ENCODE results near the gene CD300C.
"Not testable (repeated sequence)": the region's sequence is repeated elsewhere in the genome, so short reads cannot be mapped to it uniquely, and the experiment has no call there.

CD300C gene

DNA sequence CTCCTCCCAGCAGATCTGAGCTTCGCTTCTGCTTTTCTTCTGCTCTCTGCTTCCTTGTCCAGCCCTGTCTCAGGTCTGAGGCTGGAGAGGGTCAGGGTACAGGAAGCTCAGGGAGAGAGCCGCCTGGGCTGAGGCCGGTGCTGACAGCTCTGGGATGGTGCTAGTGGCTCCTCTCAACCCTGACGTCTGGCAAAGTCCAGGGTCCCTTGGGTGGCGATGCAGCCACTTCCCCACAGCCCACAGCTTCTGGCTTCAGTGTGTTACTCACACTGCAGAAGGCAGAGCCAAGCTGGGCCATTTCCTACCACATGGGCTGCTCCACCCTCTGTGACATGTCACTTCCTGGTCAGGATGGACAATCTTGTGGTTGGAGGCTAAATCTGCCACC, at the start of gene CD300C:
CD300C (minus strand) TSS at position 273 of the 388 bp plus-strand sequence. CDS start 333 bp downstream, outside the sequence.
- no peak for DNase-seq (ENCODE audit: low read depth in 2 of 2)

GRCh38 chr17:74595037-74595750, 49.3 kb upstream of the CD300C start:
- DNase-seq (ENCODE audit: low read depth in 2 of 2): no peak

DNA sequence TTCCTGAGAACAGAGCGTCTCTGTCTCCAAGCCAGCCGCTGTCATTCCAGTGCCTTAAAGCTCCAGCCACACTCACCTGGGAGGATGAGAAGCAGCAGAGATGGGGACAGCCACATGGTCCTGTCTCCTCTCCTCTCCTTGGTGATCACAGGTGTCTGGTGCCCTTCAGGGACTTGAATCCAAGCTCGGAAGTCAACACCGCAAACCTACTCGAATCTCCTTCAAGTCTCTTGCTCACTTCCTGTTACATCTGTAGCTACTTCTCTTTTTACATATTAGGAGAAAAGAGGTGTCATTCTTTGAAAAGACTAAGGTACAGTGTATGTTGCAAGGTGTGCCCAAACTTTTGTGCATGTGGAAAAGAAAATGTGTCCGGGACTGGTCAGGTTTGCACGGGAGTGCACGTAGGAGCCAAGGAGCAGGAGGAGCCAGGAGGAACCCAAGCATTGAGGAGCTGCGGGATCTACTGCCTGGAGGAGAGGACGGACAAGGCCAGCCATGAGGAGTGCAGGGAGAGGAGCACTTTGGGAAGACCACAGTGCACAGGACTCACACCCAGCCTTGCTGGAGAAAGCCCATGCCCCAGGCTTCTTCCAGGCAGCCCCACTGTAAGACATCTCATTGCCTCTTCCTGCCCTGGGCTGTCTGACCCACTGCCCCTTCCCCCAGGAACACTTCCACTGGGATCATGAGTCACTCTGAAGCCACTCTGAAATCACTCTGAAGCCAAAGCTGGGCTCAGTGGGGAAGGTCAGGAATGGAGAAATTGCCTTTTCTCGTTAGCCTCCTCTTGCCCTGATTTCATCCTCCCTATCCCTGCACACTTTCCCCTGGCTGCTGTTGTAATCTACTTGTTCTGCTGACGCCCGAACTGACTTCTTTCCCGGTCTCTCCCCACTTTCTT, 46.4 kb upstream of the CD300C start, which contains the start of gene CD300LD:
CD300LD (minus strand) TSS at position 197 of the 904 bp plus-strand sequence; CDS start at position 116, 81 bp downstream.
- DNase-seq (ENCODE audit: low read depth in 2 of 2): no peak

DNA sequence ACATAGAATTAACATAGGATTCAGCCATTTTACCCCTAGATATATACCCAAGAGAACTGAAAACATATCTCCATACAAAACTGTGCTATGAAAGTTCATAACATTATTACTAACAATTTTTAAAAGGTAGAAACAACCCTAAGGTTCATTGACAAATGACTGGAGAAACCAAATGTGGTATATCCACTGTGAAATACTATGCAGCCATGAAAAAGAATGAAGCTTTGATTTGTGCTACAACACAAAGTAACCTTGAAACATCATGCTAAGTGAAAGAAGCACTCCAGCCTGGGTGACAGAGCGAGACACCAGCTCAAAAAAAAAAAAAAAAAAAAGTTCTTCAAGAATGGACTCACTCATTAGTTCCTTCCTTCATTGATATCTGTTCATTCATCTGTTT, 45.6 kb upstream of the CD300C start:
- no peak for DNase-seq (ENCODE audit: low read depth in 2 of 2)

GRCh38 chr17:74585711-74586110, 39.8 kb upstream of the CD300C start:
- no peak for DNase-seq (ENCODE audit: low read depth in 2 of 2)

GRCh38 chr17:74584292-74585060, 38.6 kb upstream of the CD300C start:
- no peak for DNase-seq (ENCODE audit: low read depth in 2 of 2)

DNA sequence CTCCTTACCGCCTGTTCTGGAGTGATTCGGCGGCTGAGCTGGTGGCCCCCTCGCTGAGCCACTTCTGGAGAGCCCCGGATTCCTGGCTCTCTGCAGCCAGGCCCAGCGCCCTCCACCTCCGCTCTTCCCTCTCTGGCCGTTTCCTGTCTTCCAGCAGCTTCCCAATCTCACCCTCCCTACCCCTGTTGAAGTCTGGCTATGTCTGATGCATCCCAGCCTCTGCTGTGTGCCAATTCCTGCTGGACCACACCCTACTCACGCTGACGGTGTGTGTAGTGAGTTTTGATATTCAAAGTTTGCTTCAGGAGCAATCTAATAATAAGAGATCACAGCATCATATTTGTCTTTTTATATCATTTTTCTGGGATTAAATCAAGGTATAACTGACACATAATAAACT, 36.7 kb upstream of the CD300C start:
- no peak for DNase-seq (ENCODE audit: low read depth in 2 of 2)

GRCh38 chr17:74579900-74580299, 34.0 kb upstream of the CD300C start:
- DNase-seq (ENCODE audit: low read depth in 2 of 2): no peak

DNA sequence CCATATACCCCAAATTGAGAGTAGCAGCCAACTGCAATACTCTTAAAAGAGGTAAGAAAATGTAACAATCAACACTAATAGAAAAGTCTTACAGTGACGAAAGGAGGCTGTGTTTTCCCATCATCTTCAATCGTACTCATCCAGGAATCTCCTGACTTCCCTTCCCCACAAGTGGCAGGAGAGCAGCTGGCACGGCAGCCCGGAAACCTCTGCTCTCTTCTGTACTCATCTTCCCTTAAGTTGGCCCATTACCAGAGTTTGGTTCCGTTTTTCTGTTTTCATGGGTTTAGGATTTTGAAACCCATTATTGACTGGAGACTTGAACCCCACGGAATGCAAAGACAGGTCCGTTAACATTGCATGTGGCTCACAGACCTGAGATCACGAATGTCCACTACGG, 33.1 kb upstream of the CD300C start:
- no peak for DNase-seq (ENCODE audit: low read depth in 2 of 2)

DNA sequence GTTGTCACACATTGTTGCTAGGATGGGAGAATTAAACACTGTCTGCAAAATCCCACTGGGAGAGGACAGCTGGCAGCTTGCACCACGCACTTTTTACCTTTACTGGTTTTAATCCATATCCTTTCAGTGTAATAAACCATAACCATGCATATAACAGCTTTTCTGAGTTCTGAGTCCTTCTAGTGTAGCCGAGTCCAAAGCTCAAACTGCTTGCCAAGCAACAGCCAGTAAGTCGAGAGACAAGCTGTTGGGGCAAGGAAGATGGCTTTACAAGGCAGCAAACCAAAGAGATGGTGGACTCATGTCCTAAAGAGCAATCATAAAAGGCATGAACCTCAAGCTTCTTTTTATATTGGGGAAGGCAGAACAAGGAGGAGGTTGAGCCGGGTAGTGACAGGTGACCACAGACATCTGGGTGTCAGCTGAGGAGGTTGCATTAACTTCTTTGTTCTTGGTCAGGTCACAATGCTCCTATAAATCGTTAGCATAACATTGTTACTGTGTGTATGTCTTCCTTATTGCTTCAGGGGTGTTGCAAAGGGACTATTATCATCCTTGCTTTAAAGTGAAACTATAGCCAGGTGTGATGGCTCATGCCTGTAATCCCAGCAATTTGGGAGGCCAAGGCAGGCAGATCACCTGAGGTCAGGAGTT, 28.7 kb upstream of the CD300C start:
- DNase-seq (ENCODE audit: low read depth in 2 of 2): no peak

DNA sequence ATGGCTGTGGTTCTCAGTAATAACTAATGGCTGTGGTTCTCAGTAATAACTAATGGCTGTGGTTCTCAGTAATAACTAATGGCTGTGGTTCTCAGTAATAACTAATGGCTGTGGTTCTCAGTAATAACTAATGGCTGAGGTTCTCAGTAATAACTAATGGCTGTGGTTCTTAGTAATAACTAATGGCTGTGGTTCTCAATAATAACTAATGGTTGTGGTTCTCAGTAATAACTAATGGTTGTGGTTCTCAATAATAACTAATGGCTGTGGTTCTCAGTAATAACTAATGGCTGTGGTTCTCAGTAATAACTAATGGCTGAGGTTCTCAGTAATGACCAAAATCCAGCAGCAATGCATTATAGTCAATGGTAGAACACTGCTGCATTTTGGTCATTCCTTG, 27.7 kb upstream of the CD300C start:
- DNase-seq (ENCODE audit: low read depth in 2 of 2): not testable (repeated sequence)

DNA sequence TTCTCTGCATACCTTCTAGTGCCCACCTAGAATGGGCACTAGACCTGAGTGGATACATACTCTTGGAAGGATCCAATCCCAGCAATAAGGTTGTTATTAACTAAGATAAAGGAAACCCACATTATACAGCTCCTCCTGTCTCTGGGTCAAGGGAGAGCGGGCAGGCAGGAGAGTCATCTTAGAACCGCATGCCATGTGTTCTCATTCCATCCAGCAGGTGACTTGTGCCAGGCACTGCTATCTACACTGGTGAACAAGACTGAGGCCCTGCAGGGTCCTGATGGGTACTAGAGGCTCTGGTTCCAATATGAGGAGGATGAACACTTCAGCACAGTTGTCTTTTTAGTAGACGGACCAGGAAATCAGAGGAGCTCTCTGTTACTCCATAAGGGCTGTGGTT, 27.3 kb upstream of the CD300C start:
- no peak for DNase-seq (ENCODE audit: low read depth in 2 of 2)

DNA sequence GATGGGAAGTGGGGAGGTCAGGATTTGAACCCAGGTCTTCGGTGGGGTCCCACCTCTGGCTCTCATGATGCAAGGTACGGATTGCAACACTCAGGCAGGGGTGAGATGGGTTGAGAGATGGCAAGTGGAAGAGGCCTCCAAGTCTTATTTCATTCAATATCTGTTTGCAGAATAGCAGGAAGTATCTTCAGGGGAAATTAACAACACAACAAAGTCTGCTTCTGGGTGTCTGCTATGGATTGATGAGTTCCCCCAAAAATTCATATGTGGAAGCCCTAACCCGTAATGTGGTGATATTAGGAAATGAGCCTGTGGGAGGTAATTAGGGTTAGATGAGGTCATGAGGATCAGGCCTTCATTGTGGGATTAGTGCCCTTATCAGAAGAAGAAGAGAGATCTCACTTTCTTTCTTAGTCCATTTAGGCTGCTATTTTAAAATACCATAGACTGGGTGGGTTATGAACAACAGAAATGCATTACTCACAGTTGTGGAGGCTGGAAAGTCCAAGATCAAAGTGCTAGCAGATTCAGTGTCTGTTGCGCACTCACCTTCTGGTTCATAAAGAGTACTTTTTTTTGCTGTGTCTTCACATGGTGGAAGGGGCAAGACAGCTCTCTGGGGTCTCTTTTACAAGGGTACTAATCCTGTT, 25.8 kb upstream of the CD300C start:
- DNase-seq (ENCODE audit: low read depth in 2 of 2): no peak

GRCh38 chr17:74569020-74570003, 23.4 kb upstream of the CD300C start:
- DNase-seq (ENCODE audit: low read depth in 2 of 2): peak in 1 of 2 experiments; percentile 15

GRCh38 chr17:74568106-74568873, 22.4 kb upstream of the CD300C start:
- DNase-seq (ENCODE audit: low read depth in 2 of 2): no peak

GRCh38 chr17:74567397-74567796, 21.5 kb upstream of the CD300C start, which contains the start of gene CD300H:
CD300H (minus strand) TSS chr17:74567509.
- DNase-seq (ENCODE audit: low read depth in 2 of 2): no peak

DNA sequence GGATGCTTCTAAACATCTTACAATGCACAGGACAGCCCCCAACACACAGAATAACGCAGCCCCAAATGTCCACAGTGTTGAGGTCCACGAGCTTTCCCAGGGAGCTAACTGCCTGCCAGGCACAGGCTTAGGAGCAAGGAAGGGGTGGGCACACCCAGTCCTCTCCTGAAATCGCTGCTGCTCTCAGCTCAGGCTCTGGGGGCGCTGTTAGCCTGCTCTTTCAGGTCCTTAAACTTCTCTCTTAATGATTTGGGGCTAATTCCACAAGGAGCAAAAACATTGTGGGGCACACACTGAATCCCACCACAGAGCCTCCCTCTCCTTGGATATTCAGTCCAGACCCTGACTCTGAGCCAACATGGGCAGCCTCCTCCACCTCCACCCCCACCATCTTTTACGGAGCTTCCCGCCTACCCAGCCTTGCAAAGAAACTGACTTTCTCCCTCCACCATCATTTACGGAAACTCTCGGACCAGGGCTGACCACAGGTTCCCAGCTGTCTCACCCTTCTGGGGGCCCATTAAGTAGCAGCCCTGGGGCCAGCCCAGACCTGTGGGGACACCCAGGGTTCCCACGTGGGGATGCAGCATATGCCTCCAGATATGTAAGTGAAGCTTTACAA, 20.3 kb upstream of the CD300C start:
- peak in 1 of 2 experiments; percentile 28 for DNase-seq (ENCODE audit: low read depth in 2 of 2)

DNA sequence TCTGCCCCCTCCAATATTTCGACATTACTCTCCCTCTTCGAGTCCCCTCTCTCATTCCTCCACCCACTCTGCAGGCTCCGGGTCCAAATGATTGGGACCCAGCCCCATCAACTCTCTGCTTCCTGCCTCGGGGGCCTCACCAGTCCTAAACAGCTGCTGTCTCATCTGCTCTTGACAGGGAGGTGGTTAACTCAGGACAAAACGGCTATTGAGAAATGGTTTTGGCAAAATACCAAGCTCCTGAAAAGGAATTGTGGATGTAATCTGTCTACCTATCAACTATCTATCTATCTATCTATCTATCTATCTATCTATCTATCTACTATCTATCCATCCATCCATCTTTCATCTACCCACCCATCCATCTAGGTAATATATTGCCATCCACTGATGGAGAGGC, 19.2 kb upstream of the CD300C start:
- no peak for DNase-seq (ENCODE audit: low read depth in 2 of 2)
